ENCODE data around the gene SEMA5B. TPM values are rescaled to one million over a fixed set of nuclear protein-coding genes. Genes with fewer than 3 reads are reported as not detected.

The SEMA5B gene
- total and polyA plus RNA-seq, 2 of the 4 experiments (the other 2 are of a cell fraction), result not detected

DNA sequence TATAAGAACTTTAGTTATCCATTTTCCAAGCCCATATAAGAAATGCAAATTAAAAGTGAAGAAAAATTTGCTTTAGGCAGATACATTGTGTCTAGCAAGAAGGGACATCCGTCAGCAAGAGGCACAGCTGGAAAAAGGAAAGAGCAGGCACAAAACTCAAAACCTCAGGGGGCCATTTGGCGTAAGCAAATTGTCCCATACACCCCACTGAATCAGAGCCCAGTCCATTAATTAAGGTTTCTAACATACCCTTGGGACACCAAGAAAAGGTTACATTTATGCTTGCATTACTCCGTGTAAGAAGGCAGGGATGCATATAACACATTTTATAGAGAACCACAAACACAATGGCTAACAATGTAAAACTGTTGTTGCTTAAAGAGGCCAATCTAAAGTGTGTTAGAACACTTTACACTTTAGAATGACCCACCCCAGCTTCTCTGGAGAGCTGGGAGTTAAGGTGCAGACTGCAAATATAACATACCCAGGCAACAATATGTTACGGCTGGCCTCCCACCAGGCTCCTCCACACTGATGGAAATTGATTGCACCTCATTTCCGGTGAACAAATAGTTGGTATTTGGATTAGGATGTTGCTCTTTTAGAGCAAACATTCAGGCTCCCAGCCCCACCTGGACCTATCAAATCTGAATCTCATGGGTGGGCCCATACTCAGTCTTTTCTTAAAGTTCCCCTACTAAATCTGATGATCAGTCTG lies 23.2 kb downstream of the SEMA5B start:
- Histone ChIP-seq H2AK9ac (replicated peaks; ENCODE audit: low read depth, low read length, poor library complexity) (no peak overlapping the region), H2BK15ac (ENCODE audit: low read depth, low read length) (no peak overlapping the region), H3K27ac (ENCODE audit: insufficient read depth, low read length) (no peak overlapping the region), H4K8ac (ENCODE audit: low read depth in 2 of 2, low read length in 2 of 2) (no peak overlapping the region), H2AFZ (replicated peaks; ENCODE audit: low read length, poor library complexity) (no peak overlapping the region), H3K4me2 (ENCODE audit: low read depth, low read length) (no peak overlapping the region), H3K56ac (ENCODE audit: extremely low read depth, insufficient read depth, low read length) (no peak overlapping the region), H2AK5ac (ENCODE audit: low read depth, low read length) (no peak overlapping the region), H4K91ac (ENCODE audit: insufficient read depth, low read depth, low read length) (no peak overlapping the region), H3K4ac (ENCODE audit: low read depth, low read length) (no peak overlapping the region), H3K4me1 (ENCODE audit: control insufficient read depth, insufficient read depth, low read length) (no peaks in the 10 kb centered on the region), H3K27me3 (ENCODE audit: control insufficient read depth, insufficient read depth, low read length) (peaks cover 63% of the 10 kb centered on the region), H4K20me1 (ENCODE audit: insufficient read depth, low read length) (no peaks in the 10 kb centered on the region; the same call in 1 of the 2 replicates), H3K36me3 (ENCODE audit: control insufficient read depth, insufficient read depth, low read length) (no peaks in the 10 kb centered on the region), H2BK5ac (ENCODE audit: low read depth, low read length, poor library complexity, severe bottlenecking) (no peak overlapping the region), H3K14ac (replicated peaks; ENCODE audit: low read depth, low read length) (no peak overlapping the region), H3K18ac (ENCODE audit: low read depth, low read length) (no peak overlapping the region), H4K5ac (ENCODE audit: low read depth, low read length) (no peak overlapping the region), H3K9ac (ENCODE audit: low read depth, low read length) (no peak overlapping the region), H3K4me3 (ENCODE audit: insufficient read depth, low read depth, low read length) (no peak overlapping the region), H3K9me1 (ENCODE audit: insufficient read depth, low read length) (no peaks in the 10 kb centered on the region), H3K9me3 (ENCODE audit: control insufficient read depth, insufficient read depth, low read length) (no peaks in the 10 kb centered on the region), H2BK120ac (ENCODE audit: low read depth, low read length) (no peak overlapping the region), H3K79me1 (ENCODE audit: low read depth in 1 of 2, low read length in 2 of 2) (no peaks in the 10 kb centered on the region), H2BK20ac (ENCODE audit: low read depth, low read length) (no peak overlapping the region), H3K23ac (ENCODE audit: low read depth, low read length) (no peak overlapping the region)
- no peak for TF ChIP-seq MAZ (IDR thresholded peaks at IDR 0.05; ENCODE audit: borderline replicate concordance, low read depth, low read length)
- BruUV-seq (replicated peaks), result no TSS peak
- ATAC-seq (ENCODE audit: low read depth), result no peak
- intact Hi-C loops (cut with micrococcal nuclease) (no loop called here), dilution Hi-C loops (cut with HindIII; ENCODE audit: low sequenced_read_pairs, unreplicated experiment) (no loop called here), in situ Hi-C loops (cut with MboI; ENCODE audit: low sequenced_read_pairs) (no loop called here)
- CTCF ChIA-PET, result no interaction called here
- POLR2A ChIA-PET (ENCODE audit: unreplicated experiment), result no interaction called here
- DNase-seq, result no peak
- WGBS, 2 experiments (ENCODE audit: extremely low coverage in 2 of 2, insufficient read length in 1 of 2), result 80% methylated on average over 1 of the region's 5 CpGs; no CpG with 5 or more reads in 1 of the 2 experiments

Data from IMR-90 (cell line).